ENCODE results near the gene TMEM242.
A peak's percentile ranks its signal among the peaks of the same experiment; 100 is the strongest.
"Not testable (repeated sequence)": the region's sequence is repeated elsewhere in the genome, so short reads cannot be mapped to it uniquely, and the experiment has no call there.

TMEM242 gene

GRCh38 chr6:157323255-157323965 is at the start of gene TMEM242:
TSS of gene TMEM242 (minus strand) at chr6:157323519. CDS start at chr6:157323499, 20 bp downstream.
- H3K27ac Mint-ChIP-seq: peak within 1 kb of the TSS; percentile 92
- no peaks in the 10 kb centered on the region for H3K9me3 Mint-ChIP-seq

GRCh38 chr6:157372501-157373280 is 49.4 kb upstream of the TMEM242 start:
- Mint-ChIP-seq H3K4me3 (no peak overlapping the region), H3K9me3 (no peaks in the 10 kb centered on the region), H3K4me1 (peaks cover 31% of the 10 kb centered on the region), H3K27ac (no peak overlapping the region), H3K36me3 (no peaks in the 10 kb centered on the region), H3K27me3 (peaks cover 8% of the 10 kb centered on the region)

More at GRCh38 chr6:157323255-157323965, at the start of gene TMEM242:
- peaks cover 4% of the 10 kb centered on the region for H3K36me3 Mint-ChIP-seq
- peaks cover 5% of the 10 kb centered on the region for H3K27me3 Mint-ChIP-seq
- H3K4me3 Mint-ChIP-seq: peak within 1 kb of the TSS; percentile 97
- H3K4me1 Mint-ChIP-seq: peaks cover 22% of the 10 kb centered on the region

GRCh38 chr6:157370755-157371154 is 47.4 kb upstream of the TMEM242 start:
- peaks cover 18% of the 10 kb centered on the region for H3K27me3 Mint-ChIP-seq
- no peak overlapping the region for H3K27ac Mint-ChIP-seq
- H3K4me1 Mint-ChIP-seq: peaks cover 19% of the 10 kb centered on the region
- no peaks in the 10 kb centered on the region for H3K36me3 Mint-ChIP-seq
- H3K9me3 Mint-ChIP-seq: no peaks in the 10 kb centered on the region
- no peak overlapping the region for H3K4me3 Mint-ChIP-seq

- peaks cover 19% of the 10 kb centered on the region for H3K4me1 Mint-ChIP-seq
- peak overlapping the region; percentile 71 for H3K27ac Mint-ChIP-seq
- no peak overlapping the region for H3K4me3 Mint-ChIP-seq
Measured at GRCh38 chr6:157368359-157369049, 45.2 kb upstream of the TMEM242 start.

GRCh38 chr6:157366648-157367047 is 43.3 kb upstream of the TMEM242 start:
- Mint-ChIP-seq H3K4me3 (no peak overlapping the region), H3K9me3 (no peaks in the 10 kb centered on the region), H3K4me1 (peaks cover 19% of the 10 kb centered on the region), H3K36me3 (no peaks in the 10 kb centered on the region), H3K27me3 (peaks cover 27% of the 10 kb centered on the region), H3K27ac (no peak overlapping the region)

More at GRCh38 chr6:157368359-157369049, 45.2 kb upstream of the TMEM242 start:
- Mint-ChIP-seq H3K9me3 (no peaks in the 10 kb centered on the region), H3K27me3 (peaks cover 24% of the 10 kb centered on the region), H3K36me3 (no peaks in the 10 kb centered on the region)

- Mint-ChIP-seq H3K9me3 (no peaks in the 10 kb centered on the region), H3K4me1 (peaks cover 14% of the 10 kb centered on the region), H3K4me3 (no peak overlapping the region), H3K36me3 (no peaks in the 10 kb centered on the region), H3K27ac (no peak overlapping the region), H3K27me3 (peaks cover 29% of the 10 kb centered on the region)
Measured at GRCh38 chr6:157364705-157365104, 41.4 kb upstream of the TMEM242 start.

GRCh38 chr6:157361886-157362285 is 38.6 kb upstream of the TMEM242 start:
- no peaks in the 10 kb centered on the region for H3K9me3 Mint-ChIP-seq
- no peaks in the 10 kb centered on the region for H3K36me3 Mint-ChIP-seq
- H3K27me3 Mint-ChIP-seq: peaks cover 28% of the 10 kb centered on the region
- no peak overlapping the region for H3K4me3 Mint-ChIP-seq
- H3K4me1 Mint-ChIP-seq: no peaks in the 10 kb centered on the region
- no peak overlapping the region for H3K27ac Mint-ChIP-seq

GRCh38 chr6:157358287-157358686 is 35.0 kb upstream of the TMEM242 start:
- peaks cover 14% of the 10 kb centered on the region for H3K27me3 Mint-ChIP-seq
- H3K9me3 Mint-ChIP-seq: no peaks in the 10 kb centered on the region

GRCh38 chr6:157346373-157346772 is 23.1 kb upstream of the TMEM242 start:
- Mint-ChIP-seq H3K36me3 (no peaks in the 10 kb centered on the region), H3K27me3 (peaks cover 21% of the 10 kb centered on the region), H3K9me3 (no peaks in the 10 kb centered on the region), H3K4me3 (no peak overlapping the region), H3K27ac (no peak overlapping the region), H3K4me1 (no peaks in the 10 kb centered on the region)

More at GRCh38 chr6:157358287-157358686, 35.0 kb upstream of the TMEM242 start:
- Mint-ChIP-seq H3K4me3 (no peak overlapping the region), H3K27ac (no peak overlapping the region), H3K4me1 (no peaks in the 10 kb centered on the region), H3K36me3 (no peaks in the 10 kb centered on the region)

GRCh38 chr6:157343732-157344131 is 20.4 kb upstream of the TMEM242 start:
- Mint-ChIP-seq H3K27me3 (peaks cover 21% of the 10 kb centered on the region), H3K9me3 (no peaks in the 10 kb centered on the region), H3K27ac (no peak overlapping the region), H3K36me3 (no peaks in the 10 kb centered on the region), H3K4me1 (no peaks in the 10 kb centered on the region), H3K4me3 (no peak overlapping the region)

- Mint-ChIP-seq H3K4me3 (no peak overlapping the region), H3K9me3 (no peaks in the 10 kb centered on the region), H3K27ac (no peak overlapping the region), H3K36me3 (no peaks in the 10 kb centered on the region), H3K27me3 (peaks cover 19% of the 10 kb centered on the region), H3K4me1 (no peaks in the 10 kb centered on the region)
Measured at GRCh38 chr6:157339432-157339831, 16.1 kb upstream of the TMEM242 start.

GRCh38 chr6:157337751-157338150 is 14.4 kb upstream of the TMEM242 start:
- Mint-ChIP-seq H3K4me1 (no peaks in the 10 kb centered on the region), H3K27me3 (peaks cover 20% of the 10 kb centered on the region), H3K9me3 (no peaks in the 10 kb centered on the region), H3K4me3 (no peak overlapping the region), H3K36me3 (no peaks in the 10 kb centered on the region), H3K27ac (no peak overlapping the region)

GRCh38 chr6:157337276-157337675 is 14.0 kb upstream of the TMEM242 start:
- not testable (repeated sequence) for H3K9me3 Mint-ChIP-seq, H3K36me3 Mint-ChIP-seq, H3K27ac Mint-ChIP-seq, H3K4me1 Mint-ChIP-seq, H3K4me3 Mint-ChIP-seq
- H3K27me3 Mint-ChIP-seq: peaks cover 18% of the 10 kb centered on the region

- H3K27me3 Mint-ChIP-seq: peaks cover 16% of the 10 kb centered on the region
- H3K36me3 Mint-ChIP-seq: no peaks in the 10 kb centered on the region
- no peaks in the 10 kb centered on the region for H3K9me3 Mint-ChIP-seq
- H3K27ac Mint-ChIP-seq: no peak overlapping the region
- H3K4me3 Mint-ChIP-seq: no peak overlapping the region
- no peaks in the 10 kb centered on the region for H3K4me1 Mint-ChIP-seq
Measured at GRCh38 chr6:157335829-157336228, 12.5 kb upstream of the TMEM242 start.

GRCh38 chr6:157333956-157334355 is 10.6 kb upstream of the TMEM242 start:
- Mint-ChIP-seq H3K4me3 (no peak overlapping the region), H3K27me3 (peaks cover 16% of the 10 kb centered on the region), H3K27ac (no peak overlapping the region), H3K36me3 (no peaks in the 10 kb centered on the region), H3K9me3 (no peaks in the 10 kb centered on the region), H3K4me1 (no peaks in the 10 kb centered on the region)

GRCh38 chr6:157333537-157333936 is 10.2 kb upstream of the TMEM242 start:
- no peak overlapping the region for H3K4me3 Mint-ChIP-seq
- H3K9me3 Mint-ChIP-seq: no peaks in the 10 kb centered on the region
- no peaks in the 10 kb centered on the region for H3K36me3 Mint-ChIP-seq
- H3K4me1 Mint-ChIP-seq: no peaks in the 10 kb centered on the region
- no peak overlapping the region for H3K27ac Mint-ChIP-seq
- peaks cover 18% of the 10 kb centered on the region for H3K27me3 Mint-ChIP-seq

Data from activated naive CD4-positive, alpha-beta T cell treated with anti-CD3 and anti-CD28 coated beads, Interleukin-2, amount 50 U/mL, for 24 hours (primary cell).